Stomach (tissue), 9 donors: ENCODE results near the gene NEDD9. TPM values are rescaled to one million over a fixed set of nuclear protein-coding genes. Genes with fewer than 3 reads are reported as not detected.

Experiments
- DNase-seq, 2 donors: peaks; one replicate each; pipeline versions ENCODE4 v3.0.0 to v3.0.0-alpha.2; 2013 to 2019
- H3K27ac ChIP-seq, 5 donors: fragments of 200-600 bp in 4 of 5; sonication (generic) in 4 of 5; one replicate each; pipeline ENCODE4 v1.5.1; 2013 to 2019; ENCODE audit warnings: mild to moderate bottlenecking in 1 of 5, moderate library complexity in 1 of 5
- H3K27me3 ChIP-seq, 3 donors: fragments of 200-600 bp; sonication (generic); one replicate each; pipeline ENCODE4 v1.5.1; 2017 to 2019; ENCODE audit warnings: mixed run types in 1 of 3
- H3K36me3 ChIP-seq, 4 donors: fragments of 200-600 bp; sonication (generic); 1 replicate in 3 of 4; 2 replicates in 1 of 4; pipeline ENCODE4 v1.5.1; 2016 to 2019
- H3K4me1 ChIP-seq, 4 donors: fragments of 200-600 bp; sonication (generic); one replicate each; pipeline ENCODE4 v1.5.1; 2016 to 2019
- H3K4me3 ChIP-seq, 4 donors: fragments of 200-600 bp; sonication (generic) in 3 of 4; one replicate each; pipeline ENCODE4 v1.5.1; 2016 to 2019; ENCODE audit warnings: mild to moderate bottlenecking in 1 of 4
- H3K9me3 ChIP-seq, 4 donors: fragments of 200-600 bp; sonication (generic); one replicate each; pipeline ENCODE4 v1.5.1; 2016 to 2019
- EP300 ChIP-seq: sonication (generic); formaldehyde crosslinking; IDR thresholded peaks from one replicate; pipeline ENCODE4 v1.6.1; 2017; ENCODE audit warnings: antibody characterized with exemption
- POLR2A ChIP-seq, 4 donors: fragments of 450-650 bp; IDR thresholded peaks; one replicate each; pipeline ENCODE4 v1.6.1; 2016; ENCODE audit warnings: antibody characterized with exemption in 4 of 4, control low read depth in 2 of 4, mild to moderate bottlenecking in 1 of 4, moderate library complexity in 1 of 4
- POLR2AphosphoS5 ChIP-seq, 3 donors: sonication (generic); formaldehyde crosslinking; IDR thresholded peaks; one replicate each; pipeline ENCODE4 v1.6.1; 2016; ENCODE audit warnings: antibody characterized with exemption in 3 of 3
- WGBS, 5 donors: extraction: QIAGEN DNeasy Blood & Tissue Kit in 3 of 5; methylation state at CpG; one replicate each; pipeline versions ENCODE4 v1.1.5 to v1.1.7; 2013 to 2018; 5-methylcytosine and 5-hydroxymethylcytosine counted together
- intact Hi-C: fragments of 100-400 bp; cut with DNase I; formaldehyde crosslinking; loops from one replicate; pipeline ENCODE4 v1.15.1; 2023; ENCODE audit warnings: low total_unique reads
- polyA plus RNA-seq, 3 donors: library from polyadenylated mRNA; stranded (reverse); fragments of 200-250 nt; gene quantifications; one replicate each; pipeline ENCODE4 v1.2.3, GENCODE V29; 2013
- total RNA-seq, 5 donors: library from RNA; depleted of rRNA; stranded (reverse); fragments of >200 nt; gene quantifications; one replicate each; pipeline versions ENCODE4 v1.1.0 to v1.2.3, GENCODE V29; 2014 to 2016
- TF ChIP-seq, protein P1 (sequence below), 7 experiments: fragments of 450-650 bp in 4 of 7; fragments of 200-600 bp in 3 of 7; sonication (generic) in 3 of 7; IDR thresholded peaks; one replicate each; pipeline ENCODE4 v1.5.1; 2016 to 2019; ENCODE audit warnings: antibody characterized with exemption in 7 of 7, control low read depth in 2 of 7, mild to moderate bottlenecking in 1 of 7
- donor health status: healthy with polysubstance abuse.
- donor health status: Bipolar disorder and iron deficiency.
- donor health status: healthy.

Gene NEDD9
- total and polyA plus RNA-seq, 8 donors = 4.2 to 97.9 (median 26.9) TPM

DNA sequence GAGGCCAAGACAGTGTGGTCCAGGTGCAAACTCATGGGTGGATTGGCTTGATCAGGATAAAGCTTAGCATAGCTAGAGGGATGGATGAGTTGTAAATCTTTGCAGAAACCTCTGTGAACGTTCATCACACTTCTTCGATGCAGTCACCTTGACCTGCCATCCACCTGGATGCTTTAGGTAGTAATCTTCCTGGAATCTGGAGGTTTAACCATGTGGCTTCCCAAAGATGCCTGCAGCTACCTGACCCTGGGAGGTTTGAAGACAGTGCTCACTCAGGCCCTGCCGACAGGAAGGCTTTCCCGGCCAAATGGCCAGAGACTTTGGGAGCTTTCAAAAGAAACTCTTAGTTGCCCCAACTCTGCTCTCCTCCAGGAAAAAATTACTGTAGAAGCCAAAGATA is 65.5 kb downstream of the NEDD9 start:
- no peaks in the 10 kb centered on the region for H3K9me3 ChIP-seq
- TF ChIP-seq POLR2AphosphoS5 (IDR thresholded peaks at IDR 0.05) = no peak
- TF ChIP-seq EP300 = no peak
- TF ChIP-seq POLR2A (IDR thresholded peaks at IDR 0.05) = no peak
- TF ChIP-seq, protein P1, sequence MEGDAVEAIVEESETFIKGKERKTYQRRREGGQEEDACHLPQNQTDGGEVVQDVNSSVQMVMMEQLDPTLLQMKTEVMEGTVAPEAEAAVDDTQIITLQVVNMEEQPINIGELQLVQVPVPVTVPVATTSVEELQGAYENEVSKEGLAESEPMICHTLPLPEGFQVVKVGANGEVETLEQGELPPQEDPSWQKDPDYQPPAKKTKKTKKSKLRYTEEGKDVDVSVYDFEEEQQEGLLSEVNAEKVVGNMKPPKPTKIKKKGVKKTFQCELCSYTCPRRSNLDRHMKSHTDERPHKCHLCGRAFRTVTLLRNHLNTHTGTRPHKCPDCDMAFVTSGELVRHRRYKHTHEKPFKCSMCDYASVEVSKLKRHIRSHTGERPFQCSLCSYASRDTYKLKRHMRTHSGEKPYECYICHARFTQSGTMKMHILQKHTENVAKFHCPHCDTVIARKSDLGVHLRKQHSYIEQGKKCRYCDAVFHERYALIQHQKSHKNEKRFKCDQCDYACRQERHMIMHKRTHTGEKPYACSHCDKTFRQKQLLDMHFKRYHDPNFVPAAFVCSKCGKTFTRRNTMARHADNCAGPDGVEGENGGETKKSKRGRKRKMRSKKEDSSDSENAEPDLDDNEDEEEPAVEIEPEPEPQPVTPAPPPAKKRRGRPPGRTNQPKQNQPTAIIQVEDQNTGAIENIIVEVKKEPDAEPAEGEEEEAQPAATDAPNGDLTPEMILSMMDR (IDR thresholded peaks at IDR 0.05) = no peak
- intact Hi-C loops = no loop called here

DNA sequence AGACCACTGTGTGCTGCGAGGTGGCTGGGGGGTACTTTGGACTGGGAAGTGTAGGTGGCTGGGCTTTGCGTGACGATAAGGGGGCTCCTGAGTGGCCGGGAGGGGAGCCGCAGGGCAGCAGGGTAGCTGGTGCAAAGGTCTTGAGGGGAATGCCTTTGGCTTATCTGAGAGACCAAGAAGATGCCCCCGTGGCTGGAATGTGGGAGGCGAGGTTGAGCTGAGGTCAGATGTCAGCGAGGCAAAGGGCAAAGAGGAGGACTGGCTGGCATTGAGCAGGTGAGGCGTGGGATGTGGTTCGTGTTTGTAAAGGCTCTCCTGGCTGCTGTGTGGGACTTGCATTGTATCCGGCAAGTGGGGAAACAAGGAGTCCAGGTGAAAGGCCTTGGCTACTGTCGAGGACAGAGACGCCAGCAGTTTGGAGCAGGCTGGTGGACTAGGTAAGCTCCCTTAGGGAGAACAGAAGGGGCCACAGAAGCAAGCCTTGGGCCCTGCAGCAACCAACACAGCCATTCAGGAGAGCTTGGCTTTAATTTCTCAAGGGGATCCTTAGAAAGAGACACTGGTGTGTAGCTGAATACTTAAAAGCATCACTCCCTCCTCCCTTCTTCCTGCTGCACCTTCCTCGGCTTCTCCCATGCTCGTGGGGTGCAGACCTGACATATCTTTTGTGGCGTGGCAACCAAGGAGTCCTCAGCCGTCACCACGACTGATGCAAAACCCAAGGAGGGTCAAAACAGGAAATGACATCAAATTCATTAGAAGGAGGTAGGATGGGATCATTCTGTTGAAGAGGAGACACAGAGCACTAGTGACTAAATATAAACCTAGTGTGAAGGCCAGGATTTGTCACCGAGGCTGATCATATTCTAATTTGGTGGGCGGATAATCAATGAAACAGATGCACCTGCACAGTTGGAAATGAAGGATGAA is 67.5 kb downstream of the NEDD9 start:
- DNase-seq = no peak
- H3K36me3 ChIP-seq = no peaks in the 10 kb centered on the region
- no peaks in the 10 kb centered on the region for H3K4me1 ChIP-seq
- H3K4me3 ChIP-seq = no peak overlapping the region
- intact Hi-C loops = no loop called here
- H3K27me3 ChIP-seq = no peaks in the 10 kb centered on the region
- H3K27ac ChIP-seq = no peak overlapping the region
- 76 to 79% (median 77%) methylated on average over 20 of the region's 20 CpGs for WGBS, 5 donors
- TF ChIP-seq POLR2AphosphoS5 (IDR thresholded peaks at IDR 0.05) (no peak), EP300 (no peak), POLR2A (IDR thresholded peaks at IDR 0.05) (no peak)
- TF ChIP-seq, protein P1 (IDR thresholded peaks at IDR 0.05) = no peak
- no peaks in the 10 kb centered on the region for H3K9me3 ChIP-seq

More for the DNA sequence above, 65.5 kb downstream of the NEDD9 start:
- DNase-seq = no peak
- no peaks in the 10 kb centered on the region for H3K4me1 ChIP-seq
- no peak overlapping the region for H3K27ac ChIP-seq
- H3K27me3 ChIP-seq = no peaks in the 10 kb centered on the region
- no peak overlapping the region for H3K4me3 ChIP-seq
- no peaks in the 10 kb centered on the region for H3K36me3 ChIP-seq
- 43 to 89% (median 43%) methylated on average over 4 of the region's 4 CpGs for WGBS, 5 donors

GRCh38 chr6:11163932-11164331 is 68.5 kb downstream of the NEDD9 start:
- WGBS, 5 donors = 71 to 93% (median 81%) methylated on average over 2 of the region's 2 CpGs
- H3K9me3 ChIP-seq = no peaks in the 10 kb centered on the region
- no peak for TF ChIP-seq POLR2AphosphoS5 (IDR thresholded peaks at IDR 0.05)

GRCh38 chr6:11162262-11162661 is 70.2 kb downstream of the NEDD9 start:
- 87 to 97% (median 94%) methylated on average over 3 of the region's 3 CpGs for WGBS, 5 donors
- no peak for DNase-seq
- TF ChIP-seq EP300 = no peak
- no peak for TF ChIP-seq POLR2A (IDR thresholded peaks at IDR 0.05)
- no peak for TF ChIP-seq POLR2AphosphoS5 (IDR thresholded peaks at IDR 0.05)
- TF ChIP-seq, protein P1 (IDR thresholded peaks at IDR 0.05) = no peak
- H3K4me3 ChIP-seq = no peak overlapping the region
- no peaks in the 10 kb centered on the region for H3K9me3 ChIP-seq
- no peaks in the 10 kb centered on the region for H3K4me1 ChIP-seq
- H3K27ac ChIP-seq = no peak overlapping the region
- H3K27me3 ChIP-seq = no peaks in the 10 kb centered on the region
- no peaks in the 10 kb centered on the region for H3K36me3 ChIP-seq
- intact Hi-C loops = no loop called here

More at GRCh38 chr6:11163932-11164331, 68.5 kb downstream of the NEDD9 start:
- no peaks in the 10 kb centered on the region for H3K36me3 ChIP-seq
- intact Hi-C loops = no loop called here
- H3K27me3 ChIP-seq = no peaks in the 10 kb centered on the region
- no peak for DNase-seq
- no peak overlapping the region for H3K4me3 ChIP-seq
- H3K4me1 ChIP-seq = no peaks in the 10 kb centered on the region
- H3K27ac ChIP-seq = no peak overlapping the region
